Colon (tissue), 2 donors: ENCODE results near the gene GRID1.

Experiments used
- FAIRE-seq: peaks from 2 replicates; lab custom pipeline; 2012; peaks lifted over from hg19 to GRCh38; lab: Jason Lieb, UNC
- donor health status: control.
- donor health status: control.

Gene GRID1

DNA sequence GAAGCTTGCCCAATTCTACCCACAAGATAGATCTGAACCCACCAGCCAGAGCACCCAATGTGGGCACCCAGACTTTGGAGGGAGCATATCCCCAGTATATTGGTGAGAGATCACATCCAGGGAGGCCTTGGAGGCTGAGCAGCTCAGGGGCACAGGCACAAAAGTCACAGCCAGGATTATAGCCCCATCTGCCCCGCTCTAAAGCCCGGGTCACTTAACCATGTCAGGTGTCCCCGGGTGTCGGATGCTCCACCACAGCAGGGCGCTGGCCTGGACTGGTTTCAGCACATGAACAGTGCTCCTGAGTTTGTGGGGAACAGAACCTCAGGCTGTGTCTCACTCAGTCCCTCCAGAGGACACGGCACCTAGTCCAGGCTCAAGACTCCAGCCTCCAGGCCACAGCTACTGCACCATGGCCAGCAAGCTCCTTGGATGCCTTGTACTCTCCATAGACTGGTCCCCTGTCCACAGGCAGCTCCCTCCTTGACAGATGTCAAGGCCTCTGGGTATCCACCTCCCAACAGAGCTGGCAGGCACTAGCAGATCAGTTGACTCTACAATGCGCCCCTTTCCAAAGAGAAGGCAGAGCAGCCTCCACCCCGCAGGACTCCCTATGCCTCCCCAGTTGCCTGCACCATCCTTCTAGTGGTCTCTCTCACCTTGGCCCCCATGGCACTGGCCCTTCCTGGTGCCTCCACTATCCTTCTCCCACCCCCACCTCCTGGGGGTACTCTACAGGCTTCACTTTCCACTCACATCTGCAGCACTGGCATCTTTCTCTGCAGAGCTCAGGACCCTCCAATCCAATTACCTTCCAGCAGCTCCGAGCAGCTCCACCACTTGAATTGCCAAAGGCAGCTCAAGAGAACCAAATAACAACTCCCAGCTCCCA is 306.0 kb downstream of the GRID1 start:
- FAIRE-seq: no peak

DNA sequence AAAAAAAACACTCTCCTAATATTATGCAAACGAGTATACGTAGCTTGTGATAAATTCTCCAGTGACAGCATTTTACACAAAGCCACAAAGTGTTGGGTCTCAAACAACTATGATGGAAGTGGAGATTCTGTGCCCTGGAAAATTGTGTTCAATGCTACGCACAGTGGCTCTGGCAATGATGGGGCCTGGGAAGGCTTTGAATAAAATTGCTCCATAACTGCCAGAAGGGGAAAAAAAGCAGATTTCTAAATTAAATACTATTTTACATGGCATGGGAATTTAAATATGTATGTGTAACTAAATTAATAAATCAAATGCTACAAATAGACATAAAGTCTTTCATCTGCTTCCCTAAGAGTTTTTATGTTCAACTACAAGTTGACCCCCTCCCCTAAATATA is 306.7 kb downstream of the GRID1 start:
- no peak for FAIRE-seq

DNA sequence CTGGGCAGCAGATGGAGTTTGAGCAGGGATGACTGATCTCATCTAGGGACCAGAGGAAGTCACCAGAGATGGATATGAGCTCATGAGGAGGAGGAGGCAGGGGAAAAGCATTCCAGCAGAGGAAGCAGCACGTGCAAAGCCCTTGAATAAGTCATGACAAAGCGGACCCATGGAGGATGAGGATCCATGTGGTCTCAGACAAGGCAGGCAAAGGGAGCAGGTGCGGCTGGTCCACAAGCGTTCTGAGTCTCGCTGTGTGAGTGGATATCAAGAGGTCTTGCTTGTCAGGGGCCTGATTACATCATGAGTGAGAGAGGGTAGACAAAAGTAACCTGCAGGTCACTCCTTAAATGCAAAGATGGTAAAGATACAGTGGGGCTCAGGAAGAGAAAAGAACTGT is 307.6 kb downstream of the GRID1 start:
- FAIRE-seq: no peak

DNA sequence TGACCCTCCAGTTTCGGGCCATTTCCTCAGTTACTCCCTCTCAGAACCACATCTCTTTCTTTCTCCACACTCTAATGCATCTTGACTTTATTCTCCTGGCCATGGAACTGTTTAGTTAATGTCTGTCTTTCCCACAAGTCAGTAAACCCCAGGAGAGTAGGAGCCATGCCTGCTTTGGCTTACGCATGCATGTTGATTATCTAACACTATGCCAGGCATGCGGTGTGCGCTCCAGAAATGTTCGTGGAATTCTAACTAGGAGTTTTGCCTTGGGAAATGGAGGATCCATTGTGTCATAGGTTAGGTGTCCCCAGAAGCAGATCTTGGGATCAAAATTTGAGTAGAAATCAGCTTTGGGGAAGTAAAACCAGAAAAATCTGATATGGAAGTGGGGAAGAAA is 308.9 kb downstream of the GRID1 start:
- FAIRE-seq: no peak

DNA sequence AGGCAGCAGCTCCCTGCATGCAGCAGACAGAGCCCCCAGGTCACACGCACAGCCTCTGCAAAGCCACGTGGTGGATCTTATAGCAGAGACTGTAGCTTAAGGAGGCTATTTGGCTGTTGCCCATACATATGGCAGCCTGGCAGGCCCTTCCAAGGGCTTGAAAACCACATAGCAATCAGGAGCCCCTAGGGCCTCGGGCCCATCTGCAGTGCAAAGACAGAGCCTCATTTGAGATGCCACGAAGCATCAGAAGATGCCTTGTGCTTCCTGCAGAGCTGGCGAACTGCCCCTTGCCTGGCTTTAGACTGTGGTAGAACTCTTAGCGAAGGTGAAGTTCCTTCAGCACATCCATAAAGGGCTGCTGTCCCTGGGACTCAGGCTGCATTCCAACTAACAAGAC is 309.9 kb downstream of the GRID1 start:
- no peak for FAIRE-seq

DNA sequence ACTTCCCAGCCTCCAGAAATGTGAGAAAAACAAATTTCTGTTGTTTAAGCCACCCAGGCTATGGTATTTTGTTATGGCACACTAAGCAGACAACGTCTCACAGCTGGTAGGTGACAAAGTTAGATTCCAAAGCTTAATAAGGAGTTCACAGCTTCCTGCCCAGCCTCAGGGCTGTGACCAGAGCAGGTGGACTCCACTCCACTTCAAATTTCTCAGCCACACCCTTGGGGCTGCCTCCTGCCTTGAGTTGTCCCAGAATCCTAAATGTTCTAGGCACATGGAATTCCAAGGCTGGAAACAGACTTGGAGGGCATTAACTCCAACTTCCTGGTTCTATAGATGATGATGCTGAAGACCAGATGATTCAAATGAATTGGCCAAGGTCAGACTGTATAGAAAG is 310.7 kb downstream of the GRID1 start:
- no peak for FAIRE-seq

DNA sequence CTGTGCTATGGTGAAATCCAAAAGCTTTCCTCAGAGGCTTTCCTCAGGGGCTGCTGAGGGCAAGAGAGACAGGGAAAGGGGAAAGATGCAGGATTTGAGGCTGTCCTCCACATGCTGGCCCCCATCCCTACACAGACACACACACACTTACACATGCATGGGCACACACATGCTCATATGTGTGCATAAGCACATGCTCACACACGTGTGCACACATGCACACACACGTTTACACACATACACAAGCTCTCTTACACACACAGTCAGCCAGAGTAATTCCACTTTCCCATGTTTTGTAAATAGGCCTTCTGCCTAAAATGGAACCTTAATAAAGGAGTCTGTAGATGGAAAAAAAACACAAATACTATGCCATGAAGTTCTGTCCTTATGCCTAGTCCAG is 312.9 kb downstream of the GRID1 start:
- no peak for FAIRE-seq

DNA sequence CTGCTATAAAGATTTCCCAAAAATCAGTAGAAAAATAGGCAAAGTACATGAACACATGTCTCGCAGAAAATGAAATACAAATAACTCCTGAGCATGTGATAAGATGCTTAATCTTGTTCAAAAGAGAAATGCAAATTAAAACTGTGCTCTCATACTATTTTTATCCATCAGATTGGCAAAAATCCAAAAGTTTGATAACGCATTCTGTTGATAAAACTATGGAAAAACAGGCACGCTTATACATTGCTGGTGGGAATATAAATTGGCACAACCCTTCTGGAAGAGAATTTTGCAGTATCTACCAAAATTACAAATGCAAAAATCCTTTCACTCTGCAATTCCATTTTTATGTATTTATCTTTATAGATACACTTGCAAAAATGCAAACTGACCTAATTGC is 315.0 kb downstream of the GRID1 start:
- FAIRE-seq: no peak

DNA sequence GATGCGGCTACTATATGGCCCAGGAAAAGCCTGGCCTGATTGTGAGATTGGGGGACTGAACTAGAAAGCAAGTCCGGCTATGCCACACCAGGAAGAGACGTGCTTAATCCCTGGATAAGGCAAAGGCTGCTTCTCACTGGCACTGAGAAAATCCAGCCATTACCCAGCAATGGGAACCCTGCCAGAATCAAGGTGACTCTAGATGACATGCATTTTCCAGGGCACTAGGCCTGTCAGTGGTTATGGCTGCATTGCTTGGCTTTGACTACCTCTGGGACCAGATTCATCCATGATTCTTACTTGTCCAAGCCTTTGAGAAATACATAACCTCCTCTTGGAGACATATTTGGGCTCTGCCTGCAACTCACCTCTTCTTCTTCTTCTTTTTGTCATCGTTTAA is 317.2 kb downstream of the GRID1 start:
- no peak for FAIRE-seq

DNA sequence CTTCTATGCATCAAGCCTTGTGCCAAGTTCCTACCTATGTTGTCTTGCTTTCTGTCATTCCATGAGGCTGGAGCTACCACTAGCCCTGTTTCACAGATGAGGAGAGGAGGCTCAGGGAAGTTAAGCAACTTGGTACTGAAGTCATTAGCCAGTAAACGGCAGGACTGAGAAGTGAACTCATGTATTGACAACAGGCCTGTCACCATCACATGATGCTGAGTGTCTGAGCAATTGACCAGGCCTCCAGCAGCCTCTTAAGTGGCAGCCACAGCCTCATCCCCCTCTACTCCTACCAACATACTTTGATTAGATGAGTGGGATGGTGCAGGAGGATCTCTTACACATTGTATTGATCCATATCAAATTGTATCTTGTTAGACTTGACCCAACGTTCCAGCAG is 317.6 kb downstream of the GRID1 start:
- FAIRE-seq: no peak

DNA sequence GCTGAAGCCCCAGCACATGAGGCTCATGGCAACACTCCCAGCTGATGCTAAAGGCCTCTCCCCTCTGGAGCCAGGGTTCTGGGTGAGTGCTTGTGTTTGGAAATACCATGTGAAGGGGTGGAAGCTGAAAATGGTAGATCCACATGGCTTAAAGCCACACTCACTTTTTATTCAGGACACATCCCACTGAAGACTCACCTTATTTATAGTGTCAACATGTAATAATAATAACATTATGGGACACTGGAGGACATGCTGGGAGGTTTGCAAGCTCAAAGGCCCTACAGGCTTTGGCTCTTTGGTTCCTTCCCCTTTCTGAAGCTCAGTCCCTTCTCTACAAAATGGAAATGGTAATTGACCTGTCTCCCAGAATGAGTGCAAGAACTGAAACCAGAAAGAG is 318.0 kb downstream of the GRID1 start:
- FAIRE-seq: no peak

DNA sequence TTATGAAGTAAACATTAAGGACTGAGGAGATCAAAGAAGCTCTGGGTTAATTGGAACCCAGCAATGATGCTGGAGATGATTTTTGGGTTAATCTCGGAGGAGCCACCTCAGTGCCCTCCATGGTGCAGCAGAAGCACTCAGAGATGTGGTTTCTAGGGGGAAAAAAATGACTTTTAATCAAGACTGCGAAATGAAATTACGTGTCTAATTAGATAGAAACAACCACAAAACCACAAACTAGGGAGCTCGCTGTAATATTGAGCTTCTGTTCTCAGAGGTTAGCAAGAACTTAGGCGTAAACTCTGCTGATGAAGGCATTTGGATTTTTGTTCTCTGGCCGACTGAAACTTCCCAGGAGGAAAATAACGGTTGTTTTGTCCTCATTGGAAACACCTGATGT is 319.0 kb downstream of the GRID1 start:
- no peak for FAIRE-seq

DNA sequence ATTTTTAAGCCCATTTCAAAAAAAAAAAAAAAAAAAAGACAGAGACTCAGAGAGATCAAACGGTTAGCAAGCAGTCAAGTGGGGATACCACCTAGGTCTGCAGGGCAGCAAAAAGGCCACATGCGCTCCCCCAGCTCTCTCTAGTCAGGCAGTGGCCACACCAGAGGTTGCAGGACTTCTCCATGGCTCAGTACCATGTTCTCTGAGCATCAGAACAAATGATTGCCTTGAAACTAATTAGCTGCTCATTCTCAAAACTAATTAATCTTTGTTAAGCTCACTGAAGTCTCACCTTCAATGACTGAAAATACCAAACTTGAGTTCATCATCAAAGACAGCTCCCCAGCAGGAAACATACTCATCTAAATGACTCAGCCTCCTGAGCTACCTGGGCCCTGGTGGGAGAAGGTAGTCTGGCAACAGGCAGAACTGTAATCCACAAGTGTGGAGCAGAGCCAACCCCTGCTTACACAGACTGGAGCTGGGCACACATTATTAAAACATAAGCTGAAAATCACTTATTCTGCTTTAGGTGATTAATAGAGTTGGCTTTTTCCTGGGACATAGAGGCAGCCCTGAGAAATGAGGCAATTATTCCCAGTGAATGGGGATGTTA is 319.6 kb downstream of the GRID1 start:
- no peak for FAIRE-seq

DNA sequence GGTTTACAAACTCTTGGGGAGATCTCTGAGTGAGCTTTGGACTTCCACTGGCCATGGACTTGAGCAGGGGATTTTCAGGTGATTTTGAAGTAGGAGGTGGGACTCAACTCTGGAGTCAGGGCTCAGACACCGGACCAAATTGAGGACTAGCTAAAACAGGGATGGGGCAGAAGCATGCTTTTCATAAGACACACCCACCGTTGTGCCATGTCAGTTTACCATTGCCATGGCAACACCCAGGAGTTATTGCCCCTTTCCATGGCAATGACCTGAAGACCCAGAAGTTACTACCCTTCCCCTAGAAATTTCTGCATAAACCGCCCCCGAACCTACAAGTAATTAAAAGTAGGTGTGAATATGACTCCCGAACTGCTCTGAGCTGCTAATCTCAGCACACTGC is 320.7 kb downstream of the GRID1 start:
- FAIRE-seq: no peak

DNA sequence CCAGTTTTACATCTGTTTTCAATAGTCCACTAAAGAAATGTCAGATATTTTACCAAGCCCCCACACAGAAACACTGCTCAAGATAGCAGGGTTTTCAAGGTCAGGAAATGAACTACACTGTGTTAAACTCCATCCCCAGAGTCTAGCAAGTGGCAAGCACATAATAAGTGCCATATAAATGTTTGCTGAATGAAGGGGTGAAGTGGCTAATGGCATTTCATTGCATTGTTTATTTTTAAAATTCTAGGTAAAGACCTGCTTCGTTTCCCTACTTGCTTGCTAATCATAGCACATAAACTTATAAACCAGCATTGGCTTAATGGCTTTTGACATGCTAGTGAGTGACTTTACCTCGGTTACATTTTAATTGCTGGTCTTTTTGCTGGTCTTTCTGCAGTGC is 322.6 kb downstream of the GRID1 start:
- no peak for FAIRE-seq

DNA sequence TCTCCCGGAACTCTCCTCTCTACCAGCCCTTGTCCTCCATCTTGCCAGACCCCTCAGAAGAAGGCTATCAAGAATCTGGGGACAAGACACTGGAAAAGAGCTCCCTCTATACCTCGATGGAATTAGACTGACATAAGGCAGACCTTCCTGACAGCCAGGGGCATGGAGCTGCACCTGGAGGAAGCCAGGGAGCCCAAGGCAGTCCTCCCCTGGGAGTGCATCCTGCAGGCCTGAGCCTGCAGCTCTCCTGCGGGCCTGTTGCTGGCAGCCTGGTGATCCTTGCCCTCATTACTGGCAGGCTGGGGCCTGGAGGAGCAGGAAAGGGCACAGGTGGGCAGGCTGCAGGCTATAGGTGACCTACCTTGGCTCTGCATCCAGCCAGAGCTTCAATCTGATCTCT is 323.4 kb downstream of the GRID1 start:
- FAIRE-seq: no peak

DNA sequence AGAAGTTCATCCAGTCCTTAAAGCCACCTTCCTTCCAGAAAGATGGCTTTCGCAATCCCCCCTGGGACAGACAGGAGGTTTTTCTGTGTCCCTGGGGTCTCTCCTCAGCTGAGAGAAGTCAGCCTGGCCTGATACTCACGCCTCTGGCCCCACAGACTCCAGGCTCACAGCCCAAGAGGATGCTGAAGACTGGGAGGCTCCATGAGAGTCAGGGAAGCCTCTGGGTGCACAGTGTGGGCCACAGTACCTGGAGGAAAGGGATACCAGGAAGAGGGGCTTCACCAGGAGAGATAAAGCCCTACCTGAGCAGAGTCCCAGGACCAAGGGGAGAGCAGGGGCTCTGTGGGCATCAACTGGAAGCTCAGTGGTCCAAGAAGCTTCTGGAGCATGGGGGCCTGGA is 324.4 kb downstream of the GRID1 start:
- FAIRE-seq: no peak

DNA sequence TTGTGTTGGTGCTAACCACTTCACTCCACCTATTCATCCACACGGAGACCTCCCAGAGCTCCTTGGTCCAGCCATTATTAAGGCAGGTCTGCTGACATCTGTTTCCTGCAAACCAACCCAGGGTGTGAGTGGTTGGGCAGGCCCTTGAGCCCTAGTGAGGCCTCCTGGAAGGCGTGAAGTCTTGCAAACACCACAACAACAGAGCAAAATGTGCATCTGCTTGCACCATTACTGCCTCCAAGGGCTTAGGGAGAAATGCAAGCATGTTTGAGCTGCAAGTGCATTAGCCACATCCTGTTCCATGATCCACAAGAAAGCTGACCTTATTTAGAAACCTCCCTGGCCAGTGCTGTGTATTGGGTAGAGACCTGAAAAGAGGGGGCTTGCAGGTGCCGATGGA is 325.5 kb downstream of the GRID1 start:
- FAIRE-seq: no peak

DNA sequence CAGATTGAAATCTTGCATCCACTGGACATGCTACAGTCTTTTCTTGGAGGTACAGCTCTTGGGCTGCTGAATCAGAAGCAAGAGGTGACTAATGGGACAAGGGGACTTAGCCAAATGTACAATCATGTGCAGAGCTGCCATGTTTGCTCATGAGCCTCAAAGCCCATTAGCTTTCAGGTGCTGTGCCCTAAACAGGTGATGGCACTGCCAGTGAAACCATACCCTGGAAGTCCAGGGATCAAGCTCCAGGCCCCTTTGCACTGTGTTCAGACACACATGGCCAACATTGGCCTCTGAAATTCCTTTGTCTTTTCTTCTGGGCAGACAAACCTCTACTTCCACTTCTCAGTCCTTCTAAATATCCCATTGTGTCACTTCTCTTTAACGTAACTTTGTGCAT is 328.2 kb downstream of the GRID1 start:
- no peak for FAIRE-seq

DNA sequence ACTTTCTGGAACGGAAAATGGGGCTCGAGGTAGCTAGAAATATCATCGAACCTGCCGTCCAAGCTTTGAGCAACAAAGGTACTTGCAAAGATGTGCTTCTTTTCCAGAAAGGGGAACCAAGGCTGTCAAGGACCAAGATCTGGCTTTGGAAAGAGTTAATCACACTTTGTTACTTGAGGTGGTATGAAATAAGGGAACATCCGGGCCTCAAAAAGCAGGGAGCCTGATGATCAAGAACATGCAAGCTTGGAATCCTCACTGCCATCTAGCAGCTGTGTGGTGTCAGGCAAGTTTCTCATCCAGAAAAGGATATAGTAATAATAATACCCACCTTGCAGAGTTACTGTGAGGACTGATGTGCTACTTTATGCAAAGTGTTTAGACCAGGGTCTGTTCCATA is 329.5 kb downstream of the GRID1 start:
- no peak for FAIRE-seq

DNA sequence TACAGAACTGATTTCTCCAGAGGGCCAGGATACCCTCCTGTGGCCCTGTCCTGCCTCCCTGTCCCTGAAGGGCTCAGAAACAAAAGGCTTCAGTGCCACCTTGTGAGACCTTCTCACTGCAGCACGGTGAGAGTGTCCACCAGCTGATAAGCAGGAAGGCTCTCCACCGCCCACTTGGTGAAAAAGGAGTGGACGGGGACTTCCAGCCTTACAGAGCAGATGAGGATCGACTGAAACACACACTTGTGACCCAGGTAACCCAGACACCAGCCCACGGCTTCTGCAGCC is 330.1 kb downstream of the GRID1 start:
- FAIRE-seq: no peak

DNA sequence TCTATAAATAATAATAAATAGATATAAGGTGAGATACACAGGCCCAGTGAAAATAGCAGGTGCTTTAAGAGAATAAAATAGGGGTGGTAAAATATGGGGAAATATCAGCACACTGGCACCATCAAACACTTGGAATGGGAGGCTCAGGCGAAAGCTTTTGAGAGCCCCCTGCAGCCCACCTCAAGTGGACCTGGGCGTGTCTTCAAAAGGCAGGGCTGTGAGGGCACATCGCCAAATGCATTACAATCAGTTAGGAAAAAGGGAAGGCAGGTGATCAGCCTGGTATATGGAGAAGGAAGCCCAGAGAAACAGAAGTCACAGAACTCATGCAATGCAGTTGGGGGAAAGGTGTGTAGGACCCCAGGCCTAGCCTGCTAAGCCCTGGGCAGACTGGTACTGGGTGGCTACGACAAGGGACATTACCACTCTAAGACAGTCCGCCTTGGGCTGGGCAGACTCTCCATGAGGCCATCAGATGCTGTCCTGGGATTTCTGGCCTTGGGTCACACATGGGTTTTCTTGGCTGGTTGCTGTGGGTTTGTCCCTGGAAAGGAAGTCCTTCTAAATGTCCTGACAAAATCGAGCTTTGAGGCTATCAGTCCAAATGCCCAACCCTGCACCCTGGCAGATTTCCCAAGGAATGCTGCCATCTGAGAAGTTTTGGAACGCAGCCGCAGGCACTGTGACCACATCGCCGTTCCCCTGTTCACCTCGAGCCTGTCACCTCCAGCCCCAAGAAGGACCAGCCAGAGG is 330.6 kb downstream of the GRID1 start:
- FAIRE-seq: no peak

DNA sequence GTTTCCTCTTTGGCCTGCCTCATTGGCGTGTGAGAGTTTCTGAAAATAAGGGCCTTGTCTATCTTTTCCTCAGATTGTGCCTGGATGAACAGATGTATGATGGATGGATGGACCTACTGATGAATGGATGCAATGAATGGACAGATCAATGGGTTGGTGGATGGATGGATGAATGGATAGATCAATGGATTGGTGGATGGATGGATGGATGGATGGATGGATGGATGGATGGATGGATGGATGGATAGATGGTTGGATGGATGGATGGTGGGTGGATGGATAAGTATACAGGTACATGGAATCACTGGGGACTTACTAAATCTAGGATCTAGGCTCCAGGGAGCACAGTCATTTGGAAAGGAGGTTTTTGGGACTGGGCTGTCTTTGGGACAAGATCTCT is 331.9 kb downstream of the GRID1 start:
- FAIRE-seq: no peak

DNA sequence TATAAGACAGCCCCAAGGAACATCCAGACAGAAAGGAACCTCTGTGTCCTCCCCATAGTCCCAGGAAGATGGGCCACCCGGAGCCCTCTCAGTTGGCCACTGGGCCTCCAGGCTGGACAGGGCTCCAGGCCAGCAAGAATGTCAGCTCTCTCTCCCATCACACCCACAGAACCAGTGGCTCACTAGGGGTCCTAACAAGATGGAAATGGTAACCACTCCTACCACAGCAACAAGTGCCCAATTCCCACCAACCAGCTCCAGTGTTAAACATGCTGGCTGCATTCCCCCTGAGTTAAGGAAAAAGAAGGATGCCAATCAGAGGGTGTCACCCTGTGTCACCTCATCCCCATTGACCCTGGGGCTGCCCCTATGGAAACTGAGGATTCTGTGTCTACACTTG is 333.0 kb downstream of the GRID1 start:
- FAIRE-seq: no peak
